SH-SY5Y (cell line): ENCODE data around the gene MMP28.

Experiments used
- GATA2 ChIP-seq: IDR thresholded peaks from 2 replicates; pipeline ENCODE4 v1.6.1; 2011; ENCODE audit warnings: mild to moderate bottlenecking, low read depth, low read length
- GATA3 ChIP-seq: IDR thresholded peaks from 2 replicates; pipeline ENCODE4 v1.6.1; 2011; ENCODE audit warnings: low read depth, mild to moderate bottlenecking, low read length, moderate library complexity

- no peak for TF ChIP-seq GATA2
- TF ChIP-seq GATA3: no peak
Observed at GRCh38 chr17:35809855-35810461, 14.5 kb upstream of the MMP28 start.
